Measurements from ENCODE around the gene ADPRHL1.

The ADPRHL1 gene

GRCh38 chr13:113367020-113367560, 86.2 kb downstream of the ADPRHL1 start:
- no peak for DNase-seq

GRCh38 chr13:113365971-113366588, 87.2 kb downstream of the ADPRHL1 start:
- DNase-seq, result no peak

GRCh38 chr13:113365583-113365970, 87.7 kb downstream of the ADPRHL1 start:
- no peak for DNase-seq

- no peak for DNase-seq
Measured at GRCh38 chr13:113364901-113365582, 88.2 kb downstream of the ADPRHL1 start.

- no peak for DNase-seq
Measured at GRCh38 chr13:113364311-113364889, 88.9 kb downstream of the ADPRHL1 start.

- DNase-seq, result no peak
Measured at GRCh38 chr13:113361406-113361805, 91.9 kb downstream of the ADPRHL1 start.

- DNase-seq, result no peak
Measured at GRCh38 chr13:113360446-113360845, 92.8 kb downstream of the ADPRHL1 start.

GRCh38 chr13:113359571-113359970, 93.7 kb downstream of the ADPRHL1 start:
- DNase-seq, result no peak

- DNase-seq, result no peak
Measured at GRCh38 chr13:113358653-113359190, 94.6 kb downstream of the ADPRHL1 start.

- DNase-seq, result no peak
Measured at GRCh38 chr13:113357529-113357928, 95.8 kb downstream of the ADPRHL1 start.

- no peak for DNase-seq
Measured at GRCh38 chr13:113356596-113356995, 96.7 kb downstream of the ADPRHL1 start.

GRCh38 chr13:113355621-113356020, 97.7 kb downstream of the ADPRHL1 start:
- DNase-seq, result no peak

- DNase-seq, result no peak
Measured at GRCh38 chr13:113354831-113355610, 98.3 kb downstream of the ADPRHL1 start.

- DNase-seq, result no peak
Measured at GRCh38 chr13:113353254-113353653, 100.0 kb downstream of the ADPRHL1 start.

- DNase-seq, result no peak
Measured at GRCh38 chr13:113351514-113352026, 101.7 kb downstream of the ADPRHL1 start.

GRCh38 chr13:113350938-113351335, 102.4 kb downstream of the ADPRHL1 start:
- no peak for DNase-seq

GRCh38 chr13:113350065-113350937, 103.0 kb downstream of the ADPRHL1 start:
- DNase-seq, result no peak
